K562 (cell line): ENCODE results near the gene THSD8. TPM values are rescaled to one million over a fixed set of nuclear protein-coding genes. Genes with fewer than 3 reads are reported as not detected.

Experiments
- ARID4B ChIP-seq: sonication (generic); formaldehyde crosslinking; IDR thresholded peaks from 2 replicates; pipeline ENCODE4 v1.8.0; 2022; ENCODE audit warnings: mild to moderate bottlenecking, missing genetic modification reagents
- CTCFL ChIP-seq: IDR thresholded peaks from 2 replicates; pipeline ENCODE4 v1.6.1; 2011; ENCODE audit warnings: borderline replicate concordance, low read depth, mild to moderate bottlenecking, moderate library complexity, low read length; ENCODE audit not compliant: insufficient read depth, poor library complexity, severe bottlenecking
- FIP1L1 ChIP-seq: fragments of 200-400 bp; formaldehyde crosslinking; IDR thresholded peaks from 2 replicates; pipeline ENCODE4 v1.6.1; 2018; ENCODE audit warnings: mild to moderate bottlenecking, low read depth, low read length; ENCODE audit not compliant: poor library complexity, severe bottlenecking
- MECOM ChIP-seq: fragments of 250-450 bp; sonication (Bioruptor Pico); IDR thresholded peaks from 2 replicates; pipeline ENCODE4 v1.8.0; 2022; ENCODE audit warnings: inconsistent platforms
- MEIS2 ChIP-seq: fragments of 450-650 bp; IDR thresholded peaks from 2 replicates; pipeline ENCODE4 v1.6.1; 2014; ENCODE audit warnings: mild to moderate bottlenecking; ENCODE audit not compliant: partially characterized antibody
- PHF8 ChIP-seq: fragments of 200-600 bp; sonication (generic); IDR thresholded peaks from 2 replicates; pipeline ENCODE4 v1.6.1; 2012; ENCODE audit warnings: mixed run types, mild to moderate bottlenecking, inconsistent platforms, low read length, moderate library complexity, borderline replicate concordance
- POLR2G ChIP-seq: fragments of 200-400 bp; formaldehyde crosslinking; IDR thresholded peaks from 2 replicates; pipeline ENCODE4 v1.6.1; 2017; ENCODE audit warnings: low read depth, mild to moderate bottlenecking, antibody characterized with exemption, low read length, moderate library complexity
- POU5F1 ChIP-seq: fragments of 150-350 bp; IDR thresholded peaks from 2 replicates; pipeline ENCODE4 v1.6.1; 2014; ENCODE audit warnings: borderline replicate concordance, low read length, low read depth, mild to moderate bottlenecking; ENCODE audit not compliant: partially characterized antibody
- SMARCE1 ChIP-seq: fragments of 450-650 bp; IDR thresholded peaks from 2 replicates; pipeline ENCODE4 v1.7.1; 2016; ENCODE audit warnings: mild to moderate bottlenecking
- XRCC3 ChIP-seq: fragments of 450-650 bp; IDR thresholded peaks from 2 replicates; pipeline ENCODE4 v1.6.1; 2017; ENCODE audit warnings: mild to moderate bottlenecking, moderate library complexity
- ZNF143 ChIP-seq: sonication (generic); formaldehyde crosslinking; IDR thresholded peaks from 2 replicates; pipeline ENCODE4 v1.9.0; 2022; ENCODE audit warnings: mild to moderate bottlenecking, missing genetic modification reagents
- polyA plus RNA-seq, 8 experiments: library from polyadenylated mRNA; depleted of rRNA in 4 of 8; stranded (reverse) in 5 of 8; unstranded in 3 of 8; fragments of >200 nt; fragmentation: Nextera tagmentation in 2 of 8; fragmentation: Illumina TruSeq in 1 of 8; extraction: Ambion mirVana in 2 of 8; extraction: Trizol in 1 of 8; gene quantifications; 2 replicates each; pipeline versions ENCODE4 v1.2.1 to v1.2.3, GENCODE V29; 2011 to 2014; ENCODE audit warnings: inconsistent platforms in 1 of 8, missing spikeins in 1 of 8
- total RNA-seq, 7 experiments: library from RNA; depleted of rRNA in 6 of 7; stranded (reverse); fragments of >200 nt in 6 of 7; fragmentation: Illumina TruSeq in 2 of 7; extraction: Trizol in 2 of 7; gene quantifications; 2 replicates each; pipeline versions ENCODE4 v1.2.1 to v1.2.3, GENCODE V29; 2011 to 2021; ENCODE audit warnings: low replicate concordance in 1 of 7
- TF ChIP-seq, protein P1 (sequence below): fragments of 250-450 bp; sonication (Bioruptor Pico); IDR thresholded peaks from 2 replicates; pipeline ENCODE4 v1.4.0; 2020; ENCODE audit warnings: mild to moderate bottlenecking
- TF ChIP-seq, protein P2 (sequence below): sonication (generic); formaldehyde crosslinking; IDR thresholded peaks from 2 replicates; pipeline ENCODE4 v1.8.0; 2022; ENCODE audit warnings: missing genetic modification reagents, mild to moderate bottlenecking, moderate library complexity, borderline replicate concordance
- TF ChIP-seq, protein P3 (sequence below), 2 experiments: fragments of 200-800 bp in 1 of 2; sonication (Bioruptor generic) in 1 of 2; sonication (generic) in 1 of 2; formaldehyde crosslinking in 1 of 2; IDR thresholded peaks in 1 of 2; conservative IDR thresholded peaks in 1 of 2; 2 replicates each; pipeline versions ENCODE4 v1.5.0 to v1.6.1; 2016 to 2020; ENCODE audit warnings: missing compliant biosample characterization in 1 of 2, missing genetic modification characterization in 1 of 2, missing genetic modification reagents in 1 of 2

THSD8 gene
- total and polyA plus RNA-seq, 9 of the 15 experiments (the other 6 are each of a cell fraction or from before 2014, with no cell fraction given): 8.4 to 42.4 (median 19.9) TPM; not detected in 2

DNA sequence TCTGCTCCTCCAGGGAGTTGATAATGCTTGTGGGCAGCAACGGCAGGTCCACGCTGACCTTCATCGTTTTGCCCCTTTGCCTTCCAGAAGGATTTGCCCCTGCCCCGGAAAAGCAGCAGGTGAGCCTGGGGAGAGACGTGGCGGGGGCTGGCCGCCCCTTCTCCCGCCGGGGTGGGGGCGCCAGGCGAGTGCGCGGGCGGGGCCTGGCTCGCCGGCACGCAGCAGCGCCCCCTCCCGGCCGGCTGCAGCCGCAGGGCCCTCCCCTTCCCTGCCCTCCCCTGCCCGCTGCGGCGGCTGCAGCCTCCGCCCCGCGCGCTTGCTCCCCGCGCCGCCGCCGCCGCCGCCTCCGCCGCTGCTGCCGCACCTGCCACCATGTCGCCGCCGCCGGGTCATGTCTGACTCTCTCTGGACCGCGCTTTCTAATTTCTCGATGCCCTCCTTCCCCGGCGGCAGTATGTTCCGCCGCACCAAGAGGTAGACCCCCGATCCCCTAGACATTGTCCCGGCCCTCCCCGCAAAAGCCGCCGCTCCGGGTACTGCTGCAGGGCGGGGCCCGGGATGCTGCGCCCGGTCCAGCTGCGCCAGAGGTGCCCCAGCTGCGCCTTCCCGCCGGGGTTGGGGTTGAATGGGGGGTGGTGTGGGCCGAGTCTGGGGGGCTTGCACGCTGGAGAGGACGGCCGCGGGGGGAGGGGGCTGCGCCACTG is 36.5 kb downstream of the THSD8 start, which contains the start of gene MAST1 (continued):
- TF ChIP-seq, protein P1, sequence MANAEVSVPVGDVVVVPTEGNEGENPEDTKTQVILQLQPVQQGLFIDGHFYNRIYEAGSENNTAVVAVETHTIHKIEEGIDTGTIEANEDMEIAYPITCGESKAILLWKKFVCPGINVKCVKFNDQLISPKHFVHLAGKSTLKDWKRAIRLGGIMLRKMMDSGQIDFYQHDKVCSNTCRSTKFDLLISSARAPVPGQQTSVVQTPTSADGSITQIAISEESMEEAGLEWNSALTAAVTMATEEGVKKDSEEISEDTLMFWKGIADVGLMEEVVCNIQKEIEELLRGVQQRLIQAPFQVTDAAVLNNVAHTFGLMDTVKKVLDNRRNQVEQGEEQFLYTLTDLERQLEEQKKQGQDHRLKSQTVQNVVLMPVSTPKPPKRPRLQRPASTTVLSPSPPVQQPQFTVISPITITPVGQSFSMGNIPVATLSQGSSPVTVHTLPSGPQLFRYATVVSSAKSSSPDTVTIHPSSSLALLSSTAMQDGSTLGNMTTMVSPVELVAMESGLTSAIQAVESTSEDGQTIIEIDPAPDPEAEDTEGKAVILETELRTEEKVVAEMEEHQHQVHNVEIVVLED (CRISPR knock-in tag): 0 out of 2 replicates have a peak, but pooled peaks have one; percentile 23
- TF ChIP-seq, protein P2, sequence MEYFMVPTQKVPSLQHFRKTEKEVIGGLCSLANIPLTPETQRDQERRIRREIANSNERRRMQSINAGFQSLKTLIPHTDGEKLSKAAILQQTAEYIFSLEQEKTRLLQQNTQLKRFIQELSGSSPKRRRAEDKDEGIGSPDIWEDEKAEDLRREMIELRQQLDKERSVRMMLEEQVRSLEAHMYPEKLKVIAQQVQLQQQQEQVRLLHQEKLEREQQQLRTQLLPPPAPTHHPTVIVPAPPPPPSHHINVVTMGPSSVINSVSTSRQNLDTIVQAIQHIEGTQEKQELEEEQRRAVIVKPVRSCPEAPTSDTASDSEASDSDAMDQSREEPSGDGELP (CRISPR knock-in tag): peak; percentile 53
- TF ChIP-seq ZNF143 (CRISPR knock-in tag) (no peak), SMARCE1 (no peak), ARID4B (CRISPR knock-in tag) (0 out of 2 replicates have a peak, but pooled peaks have one; percentile 51), MECOM (no peak), MEIS2 (peak; percentile 1), POLR2G (peak; percentile 68), CTCFL (peak; percentile 83), XRCC3 (no peak), PHF8 (peak; percentile 39; the same call in 1 of the 2 replicates), FIP1L1 (peak; percentile 35), POU5F1 (no peak)
- TF ChIP-seq, protein P3, sequence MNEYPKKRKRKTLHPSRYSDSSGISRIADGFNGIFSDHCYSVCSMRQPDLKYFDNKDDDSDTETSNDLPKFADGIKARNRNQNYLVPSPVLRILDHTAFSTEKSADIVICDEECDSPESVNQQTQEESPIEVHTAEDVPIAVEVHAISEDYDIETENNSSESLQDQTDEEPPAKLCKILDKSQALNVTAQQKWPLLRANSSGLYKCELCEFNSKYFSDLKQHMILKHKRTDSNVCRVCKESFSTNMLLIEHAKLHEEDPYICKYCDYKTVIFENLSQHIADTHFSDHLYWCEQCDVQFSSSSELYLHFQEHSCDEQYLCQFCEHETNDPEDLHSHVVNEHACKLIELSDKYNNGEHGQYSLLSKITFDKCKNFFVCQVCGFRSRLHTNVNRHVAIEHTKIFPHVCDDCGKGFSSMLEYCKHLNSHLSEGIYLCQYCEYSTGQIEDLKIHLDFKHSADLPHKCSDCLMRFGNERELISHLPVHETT (CRISPR knock-in tag; conservative IDR thresholded peaks at IDR 0.05 in 1 of 2, IDR thresholded peaks at IDR 0.05 in 1 of 2): peak in 1 of 2 experiments; percentile 89; a peak in 2 of 4 replicates
